Aorta (tissue), 5 donors: ENCODE measurements around the gene MS4A8. TPM values are rescaled to one million over a fixed set of nuclear protein-coding genes. Genes with fewer than 3 reads are reported as not detected.

ENCODE experiments used
- ATAC-seq: fragments of 200-7000 bp; cut with Tn5 transposase; one replicate; pipeline ENCODE4 v1.9.1; 2022; ENCODE audit warnings: moderate library complexity; ENCODE audit not compliant: low FRiP score
- DNase-seq, 2 donors: peaks; one replicate each; pipeline ENCODE4 v3.0.0-alpha.2; 2020
- H3K27ac ChIP-seq, 2 donors: one replicate each; pipeline ENCODE4 v1.5.1; 2013; ENCODE audit warnings: low read length in 2 of 2, mild to moderate bottlenecking in 2 of 2, moderate library complexity in 2 of 2, control low read depth in 1 of 2, inconsistent platforms in 1 of 2, low read depth in 1 of 2
- H3K27me3 ChIP-seq, 2 donors: one replicate each; pipeline ENCODE4 v1.6.1; 2013; ENCODE audit warnings: control low read depth in 1 of 2, low read length in 1 of 2, mild to moderate bottlenecking in 1 of 2, moderate library complexity in 1 of 2; ENCODE audit not compliant: insufficient read depth in 2 of 2, control insufficient read depth in 1 of 2
- H3K36me3 ChIP-seq, 2 donors: one replicate each; pipeline ENCODE4 v1.6.1; 2013; ENCODE audit warnings: control low read depth in 1 of 2, low read length in 1 of 2, mild to moderate bottlenecking in 1 of 2; ENCODE audit not compliant: insufficient read depth in 2 of 2, control insufficient read depth in 1 of 2
- H3K4me1 ChIP-seq, 2 donors: one replicate each; pipeline ENCODE4 v1.6.1; 2013; ENCODE audit warnings: low read length in 2 of 2, control low read depth in 1 of 2, mild to moderate bottlenecking in 1 of 2, moderate library complexity in 1 of 2; ENCODE audit not compliant: insufficient read depth in 2 of 2, control insufficient read depth in 1 of 2
- H3K4me3 ChIP-seq, 2 donors: one replicate each; pipeline ENCODE4 v1.5.1; 2013; ENCODE audit warnings: low read length in 2 of 2, control low read depth in 1 of 2, mild to moderate bottlenecking in 1 of 2
- H3K9me3 ChIP-seq: one replicate; pipeline ENCODE4 v1.6.1; 2013; ENCODE audit warnings: mild to moderate bottlenecking, low read length; ENCODE audit not compliant: control insufficient read depth
- WGBS, 2 donors: extraction: QIAGEN DNeasy Blood & Tissue Kit; methylation state at CpG; one replicate each; pipeline ENCODE4 v1.1.7; 2013; 5-methylcytosine and 5-hydroxymethylcytosine counted together
- intact Hi-C, 2 donors: fragments of 100-400 bp; cut with DNase I; formaldehyde crosslinking; loops; one replicate each; pipeline versions ENCODE4 v1.14.2 to v1.15.0; 2022
- polyA plus RNA-seq, 2 donors: library from polyadenylated mRNA; stranded (reverse); fragments of 200-250 nt; gene quantifications; one replicate each; pipeline ENCODE4 v1.2.3, GENCODE V29; 2013
- total RNA-seq, 2 donors: library from RNA; stranded (reverse); fragmentation: NEBNext Ultra II Directional; extraction: Animal tissue kit (Norgen Biotek cat#: 25700); gene quantifications; one replicate each; pipeline ENCODE4 v1.2.1, GENCODE V29; 2021
- donor health status: healthy with polysubstance abuse.
- donor health status: Bipolar disorder and iron deficiency.
- donor health status: DM: no; HTN: no; CAD: no.
- donor health status: DM: no; HTN: no; CAD: no.
- donor health status: DM: yes; HTN: yes; CAD: no.

Gene MS4A8
- total and polyA plus RNA-seq, 4 donors = 17.9 TPM; not detected in 3

- Histone ChIP-seq H3K27me3 (no peaks in the 10 kb centered on the region), H3K4me3 (no peak overlapping the region), H3K9me3 (peaks cover 3% of the 10 kb centered on the region), H3K27ac (no peak overlapping the region), H3K36me3 (no peaks in the 10 kb centered on the region), H3K4me1 (no peaks in the 10 kb centered on the region)
- ATAC-seq = no peak
- no peak for DNase-seq
- intact Hi-C loops = no loop called here
Observed at GRCh38 chr11:60740573-60740972, 41.2 kb downstream of the MS4A8 start.

GRCh38 chr11:60741421-60741820 is 42.0 kb downstream of the MS4A8 start:
- H3K4me1 ChIP-seq = no peaks in the 10 kb centered on the region
- H3K27me3 ChIP-seq = no peaks in the 10 kb centered on the region
- H3K9me3 ChIP-seq = peaks cover 3% of the 10 kb centered on the region
- ATAC-seq (no peak), DNase-seq (no peak)
- intact Hi-C loops = no loop called here
- no peaks in the 10 kb centered on the region for H3K36me3 ChIP-seq
- no peak overlapping the region for H3K4me3 ChIP-seq
- no peak overlapping the region for H3K27ac ChIP-seq
- WGBS, 2 donors = 80 to 81% methylated on average over 3 of the region's 3 CpGs

GRCh38 chr11:60743058-60743457 is 43.6 kb downstream of the MS4A8 start:
- Histone ChIP-seq H3K4me1 (no peaks in the 10 kb centered on the region), H3K27me3 (no peaks in the 10 kb centered on the region), H3K36me3 (no peaks in the 10 kb centered on the region), H3K27ac (no peak overlapping the region), H3K4me3 (no peak overlapping the region), H3K9me3 (peaks cover 3% of the 10 kb centered on the region)
- ATAC-seq = no peak
- intact Hi-C loops = no loop called here
- DNase-seq = no peak
- 71 to 75% methylated on average over 1 of the region's 1 CpG for WGBS, 2 donors

- H3K27me3 ChIP-seq = no peaks in the 10 kb centered on the region
- ATAC-seq (no peak), DNase-seq (no peak)
- peaks cover 3% of the 10 kb centered on the region for H3K9me3 ChIP-seq
- H3K36me3 ChIP-seq = no peaks in the 10 kb centered on the region
- intact Hi-C loops = no loop called here
- WGBS, 2 donors = 78 to 89% methylated on average over 5 of the region's 5 CpGs
- no peak overlapping the region for H3K27ac ChIP-seq
- H3K4me3 ChIP-seq = no peak overlapping the region
- no peaks in the 10 kb centered on the region for H3K4me1 ChIP-seq
Observed at GRCh38 chr11:60744114-60744513, 44.7 kb downstream of the MS4A8 start.

GRCh38 chr11:60747359-60747873 is 48.0 kb downstream of the MS4A8 start:
- Histone ChIP-seq H3K4me1 (no peaks in the 10 kb centered on the region), H3K36me3 (no peaks in the 10 kb centered on the region), H3K9me3 (peaks cover 1% of the 10 kb centered on the region), H3K4me3 (no peak overlapping the region), H3K27ac (no peak overlapping the region), H3K27me3 (no peaks in the 10 kb centered on the region)
- DNase-seq (peak in 1 of 2 donors; percentile 21), ATAC-seq (no peak)
- intact Hi-C loops = no loop called here
- 94% methylated on average over 14 of the region's 14 CpGs for WGBS, 2 donors

- DNase-seq = peak in 1 of 2 donors; percentile 48
- Histone ChIP-seq H3K27ac (no peak overlapping the region), H3K9me3 (peaks cover 1% of the 10 kb centered on the region), H3K4me1 (no peaks in the 10 kb centered on the region), H3K4me3 (no peak overlapping the region), H3K36me3 (no peaks in the 10 kb centered on the region), H3K27me3 (no peaks in the 10 kb centered on the region)
- 80 to 87% methylated on average over 16 to 17 of the region's 17 CpGs for WGBS, 2 donors
- intact Hi-C loops = no loop called here
- no peak for ATAC-seq
Observed at GRCh38 chr11:60748225-60748624, 48.8 kb downstream of the MS4A8 start.

GRCh38 chr11:60748821-60749220 is 49.4 kb downstream of the MS4A8 start:
- WGBS, 2 donors = 68 to 79% methylated on average over 8 of the region's 8 CpGs
- Histone ChIP-seq H3K9me3 (peaks cover 3% of the 10 kb centered on the region), H3K4me1 (no peaks in the 10 kb centered on the region), H3K4me3 (no peak overlapping the region), H3K27me3 (no peaks in the 10 kb centered on the region), H3K27ac (no peak overlapping the region), H3K36me3 (no peaks in the 10 kb centered on the region)
- intact Hi-C loops = no loop called here
- peak in 1 of 2 donors; percentile 67 for DNase-seq
- ATAC-seq = no peak

- Histone ChIP-seq H3K9me3 (peaks cover 3% of the 10 kb centered on the region), H3K36me3 (no peaks in the 10 kb centered on the region), H3K4me3 (no peak overlapping the region), H3K27me3 (no peaks in the 10 kb centered on the region), H3K27ac (no peak overlapping the region), H3K4me1 (no peaks in the 10 kb centered on the region)
- intact Hi-C loops = no loop called here
- ATAC-seq (no peak), DNase-seq (peak in 1 of 2 donors; percentile 21)
- WGBS, 2 donors = 56 to 70% methylated on average over 3 of the region's 3 CpGs
Observed at GRCh38 chr11:60750911-60751310, 51.5 kb downstream of the MS4A8 start.

- Histone ChIP-seq H3K9me3 (peaks cover 6% of the 10 kb centered on the region), H3K4me3 (no peak overlapping the region), H3K27me3 (no peaks in the 10 kb centered on the region), H3K4me1 (no peaks in the 10 kb centered on the region), H3K27ac (no peak overlapping the region), H3K36me3 (no peaks in the 10 kb centered on the region)
- DNase-seq = peak in 1 of 2 donors; percentile 9
- intact Hi-C loops = no loop called here
- 55 to 59% methylated on average over 4 of the region's 4 CpGs for WGBS, 2 donors
- ATAC-seq = no peak
Observed at GRCh38 chr11:60753309-60753708, 53.9 kb downstream of the MS4A8 start.
